ENCODE data around the gene MEGF6.

The MEGF6 gene

GRCh38 chr1:3609016-3609768 is 2.1 kb downstream of the MEGF6 start:
- DNase-seq = no peak

GRCh38 chr1:3608154-3608553 is 3.2 kb downstream of the MEGF6 start:
- no peak for DNase-seq

- no peak for DNase-seq
These were observed 3.6 kb downstream of the MEGF6 start for GRCh38 chr1:3607703-3608065.

GRCh38 chr1:3606779-3607702 is 4.3 kb downstream of the MEGF6 start:
- DNase-seq = no peak

- no peak for DNase-seq
These were observed 6.1 kb downstream of the MEGF6 start for GRCh38 chr1:3604997-3605823.

GRCh38 chr1:3604468-3604974 is 6.8 kb downstream of the MEGF6 start:
- DNase-seq = no peak

GRCh38 chr1:3603571-3604467 is 7.5 kb downstream of the MEGF6 start:
- DNase-seq = no peak

- DNase-seq = no peak
These were observed 8.2 kb downstream of the MEGF6 start for GRCh38 chr1:3603156-3603555.

GRCh38 chr1:3602375-3602774 is 8.9 kb downstream of the MEGF6 start:
- no peak for DNase-seq

- no peak for DNase-seq
These were observed 9.6 kb downstream of the MEGF6 start for GRCh38 chr1:3601743-3602142.

GRCh38 chr1:3600354-3600753 is 11.0 kb downstream of the MEGF6 start:
- DNase-seq = no peak

GRCh38 chr1:3599816-3600215 is 11.5 kb downstream of the MEGF6 start:
- no peak for DNase-seq

- no peak for DNase-seq
These were observed 12.0 kb downstream of the MEGF6 start for GRCh38 chr1:3599286-3599811.

GRCh38 chr1:3598522-3599285 is 12.6 kb downstream of the MEGF6 start:
- DNase-seq = no peak

GRCh38 chr1:3598051-3598491 is 13.2 kb downstream of the MEGF6 start:
- DNase-seq = no peak

- peak; percentile 45 for DNase-seq
These were observed 13.7 kb downstream of the MEGF6 start for GRCh38 chr1:3597599-3597964.

GRCh38 chr1:3596663-3597598 is 14.4 kb downstream of the MEGF6 start:
- DNase-seq = no peak

- no peak for DNase-seq
These were observed 15.4 kb downstream of the MEGF6 start for GRCh38 chr1:3595949-3596348.

GRCh38 chr1:3594706-3595377 is 16.5 kb downstream of the MEGF6 start:
- DNase-seq = no peak
